Lung (tissue), 12 donors: Measurements from ENCODE around the gene SMURF1. TPM values are rescaled to one million over a fixed set of nuclear protein-coding genes. Genes with fewer than 3 reads are reported as not detected.

Source experiments
- ATAC-seq: fragments of 200-7000 bp; cut with Tn5 transposase; one replicate; pipeline ENCODE4 v1.9.1; 2020; ENCODE audit warnings: moderate number of reproducible peaks; ENCODE audit not compliant: insufficient read depth, low FRiP score
- DNase-seq, 3 donors: peaks; one replicate each; pipeline ENCODE4 v3.0.0-alpha.2; 2013 to 2017
- H3K27ac ChIP-seq, 2 donors: one replicate each; pipeline ENCODE4 v1.5.1; 2013; ENCODE audit warnings: mild to moderate bottlenecking in 2 of 2, moderate library complexity in 2 of 2, control low read depth in 1 of 2, inconsistent platforms in 1 of 2, low read depth in 1 of 2, low read length in 1 of 2
- H3K27me3 ChIP-seq, 3 donors: one replicate each; pipeline ENCODE4 v1.5.1; 2013; ENCODE audit warnings: low read length in 2 of 3; ENCODE audit not compliant: control insufficient read depth in 3 of 3, insufficient read depth in 3 of 3
- H3K36me3 ChIP-seq, 4 donors: one replicate each; pipeline ENCODE4 v1.5.1; 2013; ENCODE audit warnings: low read length in 4 of 4, mild to moderate bottlenecking in 1 of 4, moderate library complexity in 1 of 4; ENCODE audit not compliant: control insufficient read depth in 4 of 4, insufficient read depth in 4 of 4
- H3K4me1 ChIP-seq, 5 donors: one replicate each; pipeline ENCODE4 v1.5.1; 2013; ENCODE audit warnings: low read length in 5 of 5, mild to moderate bottlenecking in 2 of 5, moderate library complexity in 1 of 5; ENCODE audit not compliant: control insufficient read depth in 5 of 5, insufficient read depth in 5 of 5
- H3K4me3 ChIP-seq: one replicate; pipeline ENCODE4 v1.5.1; 2013; ENCODE audit warnings: mild to moderate bottlenecking, control low read depth, moderate library complexity
- H3K9ac ChIP-seq, 2 donors: one replicate each; pipeline ENCODE4 v1.5.1; 2013; ENCODE audit warnings: low read length in 2 of 2, control low read depth in 1 of 2; ENCODE audit not compliant: insufficient read depth in 1 of 2
- H3K9me3 ChIP-seq, 4 donors: one replicate each; pipeline ENCODE4 v1.5.1; 2013; ENCODE audit warnings: low read length in 3 of 4, mild to moderate bottlenecking in 1 of 4, moderate library complexity in 1 of 4; ENCODE audit not compliant: control insufficient read depth in 4 of 4, insufficient read depth in 3 of 4
- WGBS, 2 donors: extraction: QIAGEN DNeasy Blood & Tissue Kit; methylation state at CpG; one replicate each; pipeline ENCODE4 v1.1.7; 2013; 5-methylcytosine and 5-hydroxymethylcytosine counted together
- polyA plus RNA-seq, 2 donors: library from polyadenylated mRNA; stranded (reverse); fragments of 200-250 nt; gene quantifications; one replicate each; pipeline ENCODE4 v1.2.1, GENCODE V29; 2013
- total RNA-seq, 2 donors: library from RNA; depleted of rRNA in 1 of 2; stranded (reverse); fragments of >200 nt in 1 of 2; gene quantifications; one replicate each; pipeline ENCODE4 v1.2.1, GENCODE V29; 2014 to 2021
- TF ChIP-seq, protein P1 (sequence below): IDR thresholded peaks from 2 replicates; pipeline ENCODE4 v1.5.1; 2012; ENCODE audit warnings: mild to moderate bottlenecking; ENCODE audit errors: control extremely low read depth, extremely low read depth
- donor health status: control.
- donor health status: control.
- donor health status: Bipolar disorder and iron deficiency.
- donor health status: healthy.
- donor health status: DM: yes; HTN: yes; CAD: no.

Gene SMURF1
- total and polyA plus RNA-seq, 4 donors: 9.0 to 36.4 (median 21.5) TPM

DNA sequence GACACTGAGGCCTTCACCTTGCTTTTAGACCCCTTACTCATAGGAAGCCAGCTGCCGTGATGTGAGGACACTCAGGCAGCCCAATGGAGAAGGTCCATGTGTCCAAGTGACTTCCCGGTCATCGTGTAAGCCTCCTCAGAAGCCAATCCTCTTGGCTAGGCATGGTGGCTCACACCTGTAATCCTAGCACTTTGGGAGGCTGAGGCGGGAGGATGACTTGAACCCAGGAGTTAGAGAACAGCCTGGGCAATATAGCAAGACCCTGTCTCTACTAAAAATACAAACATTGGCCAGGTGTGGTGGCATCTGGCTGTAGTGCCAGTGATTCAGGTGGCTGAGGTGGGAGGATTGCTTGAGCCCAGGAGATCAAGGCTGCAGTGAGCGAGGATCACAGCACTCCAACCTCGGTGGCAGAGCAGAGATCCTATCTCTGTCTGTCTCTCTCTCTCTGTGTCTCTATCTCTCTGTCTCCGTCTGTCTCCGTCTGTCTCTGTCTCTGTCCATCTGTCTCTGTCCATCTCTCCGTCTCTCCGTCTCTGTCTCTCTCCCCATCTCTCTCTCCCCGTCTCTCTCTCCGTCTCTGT is 36.3 kb upstream of the SMURF1 start:
- peaks cover 0 to 1% (median 0%) of the 10 kb centered on the region in 5 donors for H3K4me1 ChIP-seq
- DNase-seq (no peak), ATAC-seq (no peak)
- H3K27me3 ChIP-seq: no peaks in the 10 kb centered on the region
- no peaks in the 10 kb centered on the region for H3K36me3 ChIP-seq
- H3K4me3 ChIP-seq: no peak overlapping the region
- WGBS, 2 donors: 86 to 90% methylated on average over 12 of the region's 12 CpGs
- no peak overlapping the region for H3K9ac ChIP-seq
- no peak overlapping the region for H3K27ac ChIP-seq
- TF ChIP-seq, protein P1, sequence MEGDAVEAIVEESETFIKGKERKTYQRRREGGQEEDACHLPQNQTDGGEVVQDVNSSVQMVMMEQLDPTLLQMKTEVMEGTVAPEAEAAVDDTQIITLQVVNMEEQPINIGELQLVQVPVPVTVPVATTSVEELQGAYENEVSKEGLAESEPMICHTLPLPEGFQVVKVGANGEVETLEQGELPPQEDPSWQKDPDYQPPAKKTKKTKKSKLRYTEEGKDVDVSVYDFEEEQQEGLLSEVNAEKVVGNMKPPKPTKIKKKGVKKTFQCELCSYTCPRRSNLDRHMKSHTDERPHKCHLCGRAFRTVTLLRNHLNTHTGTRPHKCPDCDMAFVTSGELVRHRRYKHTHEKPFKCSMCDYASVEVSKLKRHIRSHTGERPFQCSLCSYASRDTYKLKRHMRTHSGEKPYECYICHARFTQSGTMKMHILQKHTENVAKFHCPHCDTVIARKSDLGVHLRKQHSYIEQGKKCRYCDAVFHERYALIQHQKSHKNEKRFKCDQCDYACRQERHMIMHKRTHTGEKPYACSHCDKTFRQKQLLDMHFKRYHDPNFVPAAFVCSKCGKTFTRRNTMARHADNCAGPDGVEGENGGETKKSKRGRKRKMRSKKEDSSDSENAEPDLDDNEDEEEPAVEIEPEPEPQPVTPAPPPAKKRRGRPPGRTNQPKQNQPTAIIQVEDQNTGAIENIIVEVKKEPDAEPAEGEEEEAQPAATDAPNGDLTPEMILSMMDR: no peak
- peaks cover 0 to 2% (median 0%) of the 10 kb centered on the region in 4 donors for H3K9me3 ChIP-seq

DNA sequence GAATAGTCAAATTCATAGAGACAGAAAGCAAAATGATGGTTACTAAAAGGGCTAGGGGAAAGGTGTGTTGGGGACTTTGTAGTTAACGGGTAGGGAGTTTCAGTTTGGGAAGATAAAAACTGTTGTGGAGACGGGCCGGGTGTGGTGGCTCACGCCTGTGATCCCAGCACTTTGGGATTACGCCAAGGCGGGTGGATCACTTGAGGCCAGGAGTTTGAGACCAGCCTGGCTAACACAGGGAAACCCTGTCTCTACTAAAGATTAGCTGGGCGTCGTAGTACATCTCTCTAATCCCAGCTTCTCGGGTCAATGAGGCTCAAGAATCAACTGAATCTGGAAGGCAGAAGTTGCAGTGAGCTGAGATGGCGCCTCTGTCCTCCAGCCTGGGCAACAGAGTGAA is 33.3 kb upstream of the SMURF1 start:
- no peak overlapping the region for H3K27ac ChIP-seq
- no peaks in the 10 kb centered on the region for H3K4me1 ChIP-seq
- ATAC-seq (no peak), DNase-seq (no peak)
- H3K36me3 ChIP-seq: no peaks in the 10 kb centered on the region
- no peaks in the 10 kb centered on the region for H3K27me3 ChIP-seq
- WGBS, 2 donors: 92 to 97% methylated on average over 10 of the region's 10 CpGs
- H3K9me3 ChIP-seq: peaks cover 0 to 2% (median 0%) of the 10 kb centered on the region in 4 donors
- TF ChIP-seq, protein P1: no peak
- no peak overlapping the region for H3K4me3 ChIP-seq
- H3K9ac ChIP-seq: no peak overlapping the region

DNA sequence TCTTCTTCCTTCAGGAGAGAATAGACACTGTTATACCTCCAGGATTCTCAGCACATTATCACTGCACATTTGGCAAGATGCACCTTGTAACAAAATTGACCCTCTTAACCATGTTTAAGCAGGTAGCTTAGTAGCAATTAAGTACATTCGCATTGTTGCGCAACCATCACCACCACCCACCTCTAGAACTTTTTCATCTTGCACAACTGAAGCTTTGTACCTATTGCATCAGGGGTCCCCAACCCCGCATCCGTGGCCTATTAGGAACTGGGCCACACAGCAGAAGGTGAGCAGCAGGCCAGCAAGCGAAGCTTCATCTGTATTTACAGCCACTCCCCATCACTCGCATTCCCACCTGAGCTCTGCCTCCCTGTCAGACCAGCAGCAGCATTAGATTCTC is 29.9 kb upstream of the SMURF1 start:
- no peak overlapping the region for H3K4me3 ChIP-seq
- H3K36me3 ChIP-seq: no peaks in the 10 kb centered on the region
- H3K9ac ChIP-seq: no peak overlapping the region
- TF ChIP-seq, protein P1: no peak
- H3K27me3 ChIP-seq: no peaks in the 10 kb centered on the region
- no peak overlapping the region for H3K27ac ChIP-seq
- ATAC-seq (no peak), DNase-seq (peak in 1 of 3 donors; percentile 8)
- H3K9me3 ChIP-seq: no peaks in the 10 kb centered on the region
- H3K4me1 ChIP-seq: no peaks in the 10 kb centered on the region
- 54 to 56% methylated on average over 6 of the region's 6 CpGs for WGBS, 2 donors

DNA sequence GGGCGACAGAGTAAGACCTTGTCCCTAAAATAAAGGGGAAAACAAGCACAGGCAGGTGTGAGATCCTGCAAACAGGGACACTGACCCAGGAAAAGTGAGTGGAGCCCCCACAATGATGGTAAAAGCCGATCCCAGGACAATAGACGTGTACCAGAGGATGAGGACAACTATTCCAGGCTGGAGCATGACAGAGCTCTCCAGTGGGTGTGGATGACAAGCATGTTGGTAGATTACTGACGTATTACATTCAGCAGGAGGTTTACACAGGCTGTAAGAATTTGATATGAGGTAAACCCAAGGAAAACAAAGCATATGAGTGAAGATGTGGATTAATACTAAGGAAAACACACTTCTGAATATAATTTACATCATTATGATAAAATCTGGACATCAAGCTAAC is 27.8 kb upstream of the SMURF1 start:
- Histone ChIP-seq H3K4me3 (no peak overlapping the region), H3K27ac (no peak overlapping the region), H3K9ac (no peak overlapping the region), H3K9me3 (no peaks in the 10 kb centered on the region), H3K27me3 (no peaks in the 10 kb centered on the region), H3K4me1 (no peaks in the 10 kb centered on the region), H3K36me3 (no peaks in the 10 kb centered on the region)
- TF ChIP-seq, protein P1: no peak
- ATAC-seq: no peak
- no peak for DNase-seq
- 74 to 82% methylated on average over 4 of the region's 4 CpGs for WGBS, 2 donors
